H1 (cell line): ENCODE results near the gene LAMTOR3. TPM values are rescaled to one million over a fixed set of nuclear protein-coding genes. Genes with fewer than 3 reads are reported as not detected.

Experiments used
- CTCF ChIA-PET: fragments of 300-600 bp; sonication (Branson Sonifier 250); formaldehyde crosslinking; loops from one replicate; lab custom pipeline; 2021; ENCODE audit not compliant: partially characterized antibody; lab: Charles Lee
- POLR2A ChIA-PET: fragments of 300-600 bp; sonication (Branson Sonifier 250); formaldehyde crosslinking; loops from one replicate; lab custom pipeline; 2021; ENCODE audit warnings: inconsistent platforms; ENCODE audit not compliant: partially characterized antibody; lab: Charles Lee
- DNase-seq, 2 experiments: peaks; one replicate each; pipeline versions ENCODE4 v3.0.0 to v3.0.0-alpha.2; 2010 to 2022; ENCODE audit warnings: low spot score in 2 of 2, low read depth in 1 of 2, mixed read lengths in 1 of 2
- FAIRE-seq: peaks from 2 replicates; lab custom pipeline; 2011; peaks lifted over from hg19 to GRCh38; lab: Jason Lieb, UNC
- H2AFZ ChIP-seq: 2 replicates; pipeline ENCODE4 v1.8.1; 2012; ENCODE audit warnings: low read length, inconsistent platforms
- H2AK5ac ChIP-seq: 2 replicates; pipeline ENCODE4 v1.6.1; 2013; ENCODE audit warnings: low read depth, low read length
- H2BK120ac ChIP-seq: replicated peaks from 2 replicates; pipeline ENCODE3; 2013; ENCODE audit warnings: low read depth, low read length, inconsistent platforms
- H2BK12ac ChIP-seq: 2 replicates; pipeline ENCODE4 v1.6.1; 2013; ENCODE audit warnings: low read depth, low read length
- H2BK15ac ChIP-seq: 2 replicates; pipeline ENCODE4 v1.6.1; 2013; ENCODE audit warnings: low read length
- H2BK20ac ChIP-seq: 2 replicates; pipeline ENCODE4 v1.6.1; 2013; ENCODE audit warnings: low read length
- H2BK5ac ChIP-seq: 2 replicates; pipeline ENCODE4 v1.6.1; 2013; ENCODE audit warnings: low read depth, low read length
- H3K14ac ChIP-seq: 2 replicates; pipeline ENCODE4 v1.6.1; 2013; ENCODE audit warnings: inconsistent platforms; ENCODE audit not compliant: insufficient read length
- H3K18ac ChIP-seq: 2 replicates; pipeline ENCODE4 v1.6.1; 2013; ENCODE audit warnings: low read length; ENCODE audit errors: extremely low read depth
- H3K23ac ChIP-seq: 2 replicates; pipeline ENCODE4 v1.6.1; 2013; ENCODE audit warnings: inconsistent platforms; ENCODE audit not compliant: insufficient read length
- H3K23me2 ChIP-seq: 2 replicates; pipeline ENCODE4 v1.6.1; 2013; ENCODE audit warnings: low read depth, low read length
- H3K27ac ChIP-seq: 2 replicates; pipeline ENCODE4 v1.6.1; 2011; ENCODE audit warnings: low read depth, low read length, inconsistent platforms
- H3K27me3 ChIP-seq, 4 experiments: replicated peaks in 1 of 4; 1 replicate in 1 of 4; 2 replicates in 3 of 4; pipeline versions ENCODE4 v1.6.1 to v1.8.1; 2011 to 2013; ENCODE audit warnings: low read length in 3 of 4, mild to moderate bottlenecking in 3 of 4, inconsistent platforms in 2 of 4, mixed read lengths in 2 of 4, moderate library complexity in 1 of 4; ENCODE audit not compliant: control insufficient read depth in 3 of 4, insufficient read depth in 3 of 4; ENCODE audit errors: extremely low read depth in 1 of 4
- H3K36me3 ChIP-seq, 4 experiments: 2 replicates each; pipeline versions ENCODE4 v1.6.1 to v1.8.1; 2011 to 2013; ENCODE audit warnings: mild to moderate bottlenecking in 4 of 4, low read length in 3 of 4, moderate library complexity in 2 of 4, control low read depth in 1 of 4, inconsistent platforms in 1 of 4; ENCODE audit not compliant: insufficient read depth in 4 of 4, control insufficient read depth in 2 of 4
- H3K4ac ChIP-seq: replicated peaks from 2 replicates; pipeline ENCODE3; 2013; ENCODE audit warnings: low read length, low read depth, mixed read lengths, inconsistent platforms; ENCODE audit not compliant: insufficient read length
- H3K4me1 ChIP-seq, 4 experiments: replicated peaks in 1 of 4; 1 replicate in 1 of 4; 2 replicates in 3 of 4; pipeline versions ENCODE4 v1.6.1 to v1.8.1; 2011 to 2013; ENCODE audit warnings: low read length in 3 of 4, inconsistent platforms in 2 of 4, mixed read lengths in 1 of 4; ENCODE audit not compliant: insufficient read depth in 4 of 4, control insufficient read depth in 3 of 4
- H3K4me2 ChIP-seq, 2 experiments: 2 replicates each; pipeline versions ENCODE4 v1.6.1 to v1.8.1; 2011 to 2013; ENCODE audit warnings: low read depth in 2 of 2, low read length in 2 of 2, control low read depth in 1 of 2, inconsistent platforms in 1 of 2, mild to moderate bottlenecking in 1 of 2; ENCODE audit not compliant: insufficient read depth in 1 of 2
- H3K4me3 ChIP-seq, 4 experiments: fragments of 200-600, 300-600 bp in 1 of 4; sonication (generic), shearing (Covaris generic), sonication (Bioruptor Twin) in 1 of 4; 2 replicates each; pipeline versions ENCODE4 v1.5.1 to v1.8.1; 2011 to 2016; ENCODE audit warnings: low read length in 4 of 4, low read depth in 3 of 4, control low read depth in 2 of 4, inconsistent platforms in 2 of 4, mild to moderate bottlenecking in 2 of 4, mixed read lengths in 1 of 4, moderate library complexity in 1 of 4; ENCODE audit not compliant: insufficient read depth in 2 of 4; ENCODE audit errors: extremely low read depth in 1 of 4
- H3K56ac ChIP-seq: replicated peaks from 2 replicates; pipeline ENCODE3; 2013; ENCODE audit warnings: low read depth, mild to moderate bottlenecking, mixed read lengths, low read length, inconsistent platforms; ENCODE audit not compliant: insufficient read length
- H3K79me1 ChIP-seq: 2 replicates; pipeline ENCODE4 v1.6.1; 2013; ENCODE audit warnings: low read depth, low read length, control low read depth
- H3K79me2 ChIP-seq, 2 experiments: 2 replicates each; pipeline versions ENCODE4 v1.6.1 to v1.8.1; 2012 to 2013; ENCODE audit warnings: low read length in 2 of 2, mild to moderate bottlenecking in 2 of 2, inconsistent platforms in 1 of 2; ENCODE audit not compliant: insufficient read depth in 2 of 2, control insufficient read depth in 1 of 2
- H3K9ac ChIP-seq, 4 experiments: replicated peaks in 1 of 4; 1 replicate in 1 of 4; 2 replicates in 3 of 4; pipeline versions ENCODE4 v1.6.1 to v1.8.1; 2011 to 2013; ENCODE audit warnings: low read depth in 3 of 4, low read length in 3 of 4, control low read depth in 2 of 4, mild to moderate bottlenecking in 2 of 4, moderate library complexity in 2 of 4, inconsistent platforms in 1 of 4; ENCODE audit errors: extremely low read depth in 1 of 4
- H3K9me3 ChIP-seq, 2 experiments: 2 replicates each; pipeline versions ENCODE4 v1.6.1 to v1.8.1; 2012 to 2013; ENCODE audit warnings: mild to moderate bottlenecking in 2 of 2, moderate library complexity in 2 of 2, control low read depth in 1 of 2, inconsistent platforms in 1 of 2, low read depth in 1 of 2, low read length in 1 of 2, mixed read lengths in 1 of 2; ENCODE audit not compliant: insufficient read depth in 2 of 2
- H4K20me1 ChIP-seq, 2 experiments: replicated peaks in 1 of 2; 2 replicates each; pipeline versions ENCODE3 to v1.8.1; 2011 to 2013; ENCODE audit warnings: inconsistent platforms in 2 of 2, low read length in 2 of 2, mild to moderate bottlenecking in 1 of 2; ENCODE audit not compliant: insufficient read depth in 2 of 2, control insufficient read depth in 1 of 2
- H4K5ac ChIP-seq: 2 replicates; pipeline ENCODE4 v1.6.1; 2013; ENCODE audit warnings: low read length, low read depth, mixed read lengths, inconsistent platforms; ENCODE audit not compliant: insufficient read length
- H4K8ac ChIP-seq: 2 replicates; pipeline ENCODE4 v1.8.0; 2013; ENCODE audit warnings: mild to moderate bottlenecking, moderate library complexity, low read length, inconsistent platforms; ENCODE audit not compliant: insufficient read depth; ENCODE audit errors: extremely low read depth
- H4K91ac ChIP-seq: replicated peaks from 2 replicates; pipeline ENCODE3; 2013; ENCODE audit warnings: low read length, mixed read lengths, inconsistent platforms; ENCODE audit not compliant: insufficient read length
- ATF2 ChIP-seq: IDR thresholded peaks from 2 replicates; pipeline ENCODE4 v1.6.1; 2012; ENCODE audit warnings: low read length, inconsistent platforms
- BACH1 ChIP-seq: IDR thresholded peaks from 2 replicates; pipeline ENCODE4 v1.6.1; 2012; ENCODE audit warnings: low read length, improper control_type of control experiment
- BCL11A ChIP-seq, 2 experiments: IDR thresholded peaks; one replicate each; pipeline ENCODE4 v1.6.1; 2011; ENCODE audit warnings: low read depth in 2 of 2, low read length in 2 of 2, mild to moderate bottlenecking in 2 of 2
- BRCA1 ChIP-seq: IDR thresholded peaks from 2 replicates; pipeline ENCODE4 v1.6.1; 2012; ENCODE audit warnings: low read depth, low read length, improper control_type of control experiment
- CEBPB ChIP-seq: IDR thresholded peaks from 2 replicates; pipeline ENCODE4 v1.6.1; 2012; ENCODE audit warnings: low read depth, low read length
- CHD1 ChIP-seq: IDR thresholded peaks from 2 replicates; pipeline ENCODE4 v1.6.1; 2012; ENCODE audit warnings: low read depth, low read length, improper control_type of control experiment
- CREB1 ChIP-seq: IDR thresholded peaks from 2 replicates; pipeline ENCODE4 v1.6.1; 2012; ENCODE audit warnings: inconsistent platforms
- EP300 ChIP-seq, 2 experiments: IDR thresholded peaks; 1 replicate in 1 of 2; 2 replicates in 1 of 2; pipeline ENCODE4 v1.6.1; 2011 to 2012; ENCODE audit warnings: low read depth in 2 of 2, low read length in 2 of 2, mild to moderate bottlenecking in 2 of 2, borderline replicate concordance in 1 of 2, inconsistent platforms in 1 of 2, moderate library complexity in 1 of 2
- JUN ChIP-seq: IDR thresholded peaks from 2 replicates; pipeline ENCODE4 v1.6.1; 2011; ENCODE audit warnings: low read depth, mild to moderate bottlenecking, improper control_type of control experiment, low read length
- KDM4A ChIP-seq: IDR thresholded peaks from one replicate; pipeline ENCODE4 v1.7.1; 2012; ENCODE audit warnings: low read depth, mild to moderate bottlenecking, moderate library complexity, low read length, inconsistent platforms; ENCODE audit not compliant: severe bottlenecking
- MAFK ChIP-seq: IDR thresholded peaks from 2 replicates; pipeline ENCODE4 v1.6.1; 2012; ENCODE audit warnings: low read depth, mild to moderate bottlenecking, improper control_type of control experiment, low read length
- NANOG ChIP-seq: IDR thresholded peaks from 2 replicates; pipeline ENCODE4 v1.6.1; 2011; ENCODE audit warnings: low read length, low read depth, mild to moderate bottlenecking, inconsistent platforms; ENCODE audit not compliant: insufficient read depth, poor library complexity, severe bottlenecking
- PHF8 ChIP-seq: fragments of 200-600 bp; sonication (generic); conservative IDR thresholded peaks from 2 replicates; pipeline ENCODE4 v1.7.1; 2012; ENCODE audit warnings: low read depth, mild to moderate bottlenecking, inconsistent platforms, low read length, moderate library complexity
- WGBS, 2 experiments: shearing (Covaris generic) in 1 of 2; methylation state at CpG; one replicate each; pipeline versions ENCODE4 v1.1.6 to v1.1.7; 2013 to 2015; ENCODE audit warnings: low lambda C conversion rate in 2 of 2, mixed read lengths in 2 of 2, inconsistent platforms in 1 of 2, low coverage in 1 of 2, missing lambda C conversion rate in 1 of 2; ENCODE audit not compliant: insufficient replicate concordance in 2 of 2, insufficient coverage in 1 of 2, insufficient read length in 1 of 2; ENCODE audit errors: extremely low coverage in 1 of 2, missing lambda C conversion rate in 1 of 2; 5-methylcytosine and 5-hydroxymethylcytosine counted together
- polyA plus RNA-seq, 7 experiments: library from polyadenylated mRNA; depleted of rRNA in 3 of 7; stranded (reverse) in 5 of 7; unstranded in 2 of 7; fragments of >200 nt in 5 of 7; fragments of 200-250 nt in 2 of 7; gene quantifications; 1 replicate in 5 of 7; 2 replicates in 1 of 7; 4 replicates in 1 of 7; pipeline versions ENCODE4 v1.2.1 to v1.2.3, GENCODE V29; 2011 to 2013; ENCODE audit warnings: missing spikeins in 2 of 7, mixed read lengths in 2 of 7
- total RNA-seq: library from RNA; stranded (reverse); fragmentation: NEBNext Ultra II Directional; extraction: Animal tissue kit (Norgen Biotek cat#: 25700); gene quantifications from 2 replicates; pipeline ENCODE4 v1.2.1, GENCODE V29; 2021

Gene LAMTOR3
- total and polyA plus RNA-seq, 2 of the 8 experiments (the other 6 are each of a cell fraction or from before 2014, with no cell fraction given) = 25.1 to 34.4 TPM

GRCh38 chr4:99876946-99877345 is 17.3 kb downstream of the LAMTOR3 start:
- Histone ChIP-seq H2AFZ (no peak overlapping the region), H2BK20ac (no peak overlapping the region), H3K4me2 (no peak overlapping the region), H4K20me1 (no peaks in the 10 kb centered on the region), H3K23ac (no peak overlapping the region), H3K4ac (no peak overlapping the region), H3K56ac (no peak overlapping the region), H4K5ac (no peak overlapping the region), H3K4me3 (no peak overlapping the region), H3K9ac (no peak overlapping the region), H4K91ac (no peak overlapping the region), H3K79me2 (no peaks in the 10 kb centered on the region), H3K9me3 (no peaks in the 10 kb centered on the region), H3K4me1 (no peaks in the 10 kb centered on the region), H3K79me1 (no peaks in the 10 kb centered on the region), H3K27ac (no peak overlapping the region), H2BK120ac (no peak overlapping the region), H2BK15ac (no peak overlapping the region), H3K18ac (no peak overlapping the region), H3K23me2 (no peaks in the 10 kb centered on the region), H2BK5ac (no peak overlapping the region), H3K27me3 (no peaks in the 10 kb centered on the region), H2AK5ac (no peak overlapping the region), H2BK12ac (no peak overlapping the region), H4K8ac (no peak overlapping the region), H3K14ac (no peak overlapping the region), H3K36me3 (peaks cover 0 to 15% (median 6%) of the 10 kb centered on the region in 4 experiments; a peak in 4 of 8 replicates)
- no peak for FAIRE-seq
- DNase-seq = no peak
- CTCF ChIA-PET = interaction anchor here (1.0 kb wide), 1 partner anchor 66 kb away, joined by 3 read pairs; no protein-coding TSS in a partner anchor
- WGBS, 2 experiments = 86% methylated on average over 3 of the region's 3 CpGs; no CpG with 5 or more reads in 1 of the 2 experiments
- POLR2A ChIA-PET = no interaction called here
- no peak for TF ChIP-seq ATF2
- TF ChIP-seq BRCA1 = no peak
- no peak for TF ChIP-seq BCL11A (IDR thresholded peaks at IDR 0.05; ENCODE audit: low read depth in 2 of 2, low read length in 2 of 2)
- no peak for TF ChIP-seq NANOG
- no peak for TF ChIP-seq KDM4A
- TF ChIP-seq MAFK = no peak
- TF ChIP-seq EP300 (IDR thresholded peaks at IDR 0.05; ENCODE audit: borderline replicate concordance in 1 of 2, low read depth in 2 of 2, low read length in 2 of 2) = no peak
- no peak for TF ChIP-seq CREB1
- no peak for TF ChIP-seq CEBPB
- TF ChIP-seq BACH1 = no peak
- no peak for TF ChIP-seq CHD1
- no peak for TF ChIP-seq PHF8
- no peak for TF ChIP-seq JUN
